ENCODE data around the gene DDX46.

The DDX46 gene

DNA sequence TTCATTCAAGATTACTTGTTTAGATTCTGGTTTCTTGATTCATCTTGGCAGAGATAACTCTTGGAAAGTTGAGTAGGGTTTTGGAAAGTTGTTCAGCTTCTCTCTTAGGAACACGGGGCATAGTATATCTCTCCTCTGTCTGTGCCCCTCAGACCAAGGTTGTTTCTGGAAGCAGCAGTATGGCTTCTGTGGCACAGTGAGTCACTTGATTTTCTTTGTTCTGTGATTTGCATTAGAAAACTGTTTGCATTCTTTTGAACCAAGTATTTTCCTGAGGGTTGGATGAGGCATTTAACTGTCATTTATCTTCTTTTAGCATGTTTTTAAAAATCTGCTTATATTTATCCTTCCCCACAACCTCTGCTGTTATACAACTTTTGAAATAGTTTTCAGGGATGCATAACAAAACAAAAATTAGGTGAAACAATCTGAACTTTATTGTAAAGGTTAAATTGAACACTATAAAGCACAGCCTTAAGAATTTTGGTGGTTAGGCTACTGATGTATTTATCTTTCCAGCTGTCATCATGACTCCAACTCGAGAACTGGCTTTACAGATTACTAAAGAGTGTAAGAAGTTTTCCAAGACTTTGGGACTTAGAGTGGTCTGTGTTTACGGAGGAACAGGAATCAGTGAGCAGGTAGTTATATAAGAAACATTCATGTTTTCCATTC lies 26.5 kb downstream of the DDX46 start:
- TF ChIP-seq, protein P1, sequence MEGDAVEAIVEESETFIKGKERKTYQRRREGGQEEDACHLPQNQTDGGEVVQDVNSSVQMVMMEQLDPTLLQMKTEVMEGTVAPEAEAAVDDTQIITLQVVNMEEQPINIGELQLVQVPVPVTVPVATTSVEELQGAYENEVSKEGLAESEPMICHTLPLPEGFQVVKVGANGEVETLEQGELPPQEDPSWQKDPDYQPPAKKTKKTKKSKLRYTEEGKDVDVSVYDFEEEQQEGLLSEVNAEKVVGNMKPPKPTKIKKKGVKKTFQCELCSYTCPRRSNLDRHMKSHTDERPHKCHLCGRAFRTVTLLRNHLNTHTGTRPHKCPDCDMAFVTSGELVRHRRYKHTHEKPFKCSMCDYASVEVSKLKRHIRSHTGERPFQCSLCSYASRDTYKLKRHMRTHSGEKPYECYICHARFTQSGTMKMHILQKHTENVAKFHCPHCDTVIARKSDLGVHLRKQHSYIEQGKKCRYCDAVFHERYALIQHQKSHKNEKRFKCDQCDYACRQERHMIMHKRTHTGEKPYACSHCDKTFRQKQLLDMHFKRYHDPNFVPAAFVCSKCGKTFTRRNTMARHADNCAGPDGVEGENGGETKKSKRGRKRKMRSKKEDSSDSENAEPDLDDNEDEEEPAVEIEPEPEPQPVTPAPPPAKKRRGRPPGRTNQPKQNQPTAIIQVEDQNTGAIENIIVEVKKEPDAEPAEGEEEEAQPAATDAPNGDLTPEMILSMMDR (IDR thresholded peaks at IDR 0.05; ENCODE audit: extremely low read depth, insufficient read depth, missing control alignments), result no peak
- in situ Hi-C loops (cut with MboI; ENCODE audit: low pct_unique_long_range_greater_than_20kb, low sequenced_read_pairs, unreplicated experiment), result no loop called here
- no peak for DNase-seq (ENCODE audit: low spot score)

DNA sequence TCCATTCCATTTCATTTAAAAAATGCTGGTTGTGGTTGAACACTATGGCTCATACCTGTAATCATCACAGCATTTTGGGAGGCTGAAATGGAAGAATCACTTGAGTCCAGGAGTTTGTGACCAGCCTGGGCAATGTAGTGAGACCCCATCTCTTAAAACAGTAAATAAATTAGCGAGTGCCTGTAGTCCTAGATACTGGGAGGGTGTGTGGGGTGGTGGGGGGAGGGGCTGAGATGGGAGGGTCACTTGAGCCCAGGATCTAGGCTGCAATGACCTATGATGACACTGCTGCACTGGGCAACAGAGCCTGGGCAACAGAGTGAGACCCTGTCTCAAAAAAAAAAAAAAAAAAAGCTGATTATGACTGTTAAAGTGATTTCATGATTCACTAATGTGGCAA lies 29.1 kb downstream of the DDX46 start:
- in situ Hi-C loops (cut with MboI; ENCODE audit: low pct_unique_long_range_greater_than_20kb, low sequenced_read_pairs, unreplicated experiment), result no loop called here
- TF ChIP-seq, protein P1 (IDR thresholded peaks at IDR 0.05; ENCODE audit: extremely low read depth, insufficient read depth, missing control alignments), result no peak
- no peak for DNase-seq (ENCODE audit: low spot score)

GRCh38 chr5:134791580-134791979 lies 33.0 kb downstream of the DDX46 start:
- in situ Hi-C loops (cut with MboI; ENCODE audit: low pct_unique_long_range_greater_than_20kb, low sequenced_read_pairs, unreplicated experiment), result no loop called here
- TF ChIP-seq, protein P1 (IDR thresholded peaks at IDR 0.05; ENCODE audit: extremely low read depth, insufficient read depth, missing control alignments), result no peak
- DNase-seq (ENCODE audit: low spot score), result no peak

GRCh38 chr5:134792286-134792685 lies 33.7 kb downstream of the DDX46 start:
- in situ Hi-C loops (cut with MboI; ENCODE audit: low pct_unique_long_range_greater_than_20kb, low sequenced_read_pairs, unreplicated experiment), result no loop called here
- TF ChIP-seq, protein P1 (IDR thresholded peaks at IDR 0.05; ENCODE audit: extremely low read depth, insufficient read depth, missing control alignments), result no peak
- DNase-seq (ENCODE audit: low spot score), result no peak

DNA sequence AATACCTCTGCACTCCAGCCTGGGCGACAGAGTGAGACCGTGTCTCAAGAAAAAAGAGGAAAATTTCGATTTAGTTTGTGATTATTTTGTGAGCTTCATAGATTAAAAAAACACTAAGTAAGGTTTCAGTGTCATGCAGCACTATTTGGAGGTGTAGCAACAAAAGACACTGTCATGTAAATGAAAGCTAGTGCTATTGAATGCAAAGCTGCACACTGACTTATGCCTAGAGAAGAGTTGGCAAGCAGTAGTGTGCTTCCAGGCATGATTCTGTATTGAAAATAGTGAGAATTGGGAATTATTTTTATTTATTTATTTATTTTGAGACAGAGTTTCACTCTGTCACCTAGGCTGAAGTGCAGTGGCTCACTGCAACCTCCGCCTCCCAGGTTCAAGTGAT lies 34.5 kb downstream of the DDX46 start:
- TF ChIP-seq, protein P1 (IDR thresholded peaks at IDR 0.05; ENCODE audit: extremely low read depth, insufficient read depth, missing control alignments), result no peak
- in situ Hi-C loops (cut with MboI; ENCODE audit: low pct_unique_long_range_greater_than_20kb, low sequenced_read_pairs, unreplicated experiment), result no loop called here
- no peak for DNase-seq (ENCODE audit: low spot score)

DNA sequence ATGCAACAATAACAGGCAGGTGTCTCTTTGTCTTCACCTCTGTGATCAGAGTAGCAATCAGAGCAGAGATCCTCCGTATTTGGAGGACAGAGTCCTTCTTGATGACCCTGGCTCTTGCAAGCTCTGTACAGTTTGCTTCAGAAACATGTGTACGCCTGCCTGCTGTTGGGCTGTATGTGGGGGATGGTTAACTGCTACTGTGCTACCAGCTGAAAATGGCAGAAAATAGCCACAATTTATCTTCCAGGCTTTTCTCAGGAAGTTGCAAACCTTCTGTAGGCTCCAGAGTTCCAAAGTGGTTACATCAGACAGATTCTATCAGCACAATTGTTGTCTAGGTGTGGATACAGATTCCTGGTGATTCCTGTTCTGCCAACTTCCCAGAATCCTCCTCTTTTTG lies 35.5 kb downstream of the DDX46 start:
- TF ChIP-seq, protein P1 (IDR thresholded peaks at IDR 0.05; ENCODE audit: extremely low read depth, insufficient read depth, missing control alignments), result no peak
- no peak for DNase-seq (ENCODE audit: low spot score)
- in situ Hi-C loops (cut with MboI; ENCODE audit: low pct_unique_long_range_greater_than_20kb, low sequenced_read_pairs, unreplicated experiment), result no loop called here

All from GM13977 (cell line).